ENCODE data around the gene DNAH1. TPM values are rescaled to one million over a fixed set of nuclear protein-coding genes. Genes with fewer than 3 reads are reported as not detected.

The DNAH1 gene
- total RNA-seq, 1 experiment from 2014 or later, result 5.5 TPM

- TF ChIP-seq EZH2phosphoT487 (IDR thresholded peaks at IDR 0.05; ENCODE audit: borderline replicate concordance) (no peak), JUND (IDR thresholded peaks at IDR 0.05) (no peak; the same call in 1 of the 2 replicates)
These were observed 37.5 kb upstream of the DNAH1 start, which contains the start of gene WDR82 (continued) for GRCh38 chr3:52278510-52279069.

GRCh38 chr3:52279596-52279995 lies 36.5 kb upstream of the DNAH1 start:
- H3K36me3 ChIP-seq (ENCODE audit: control insufficient read depth in 1 of 2, insufficient read depth in 2 of 2, low read length in 2 of 2), result peaks cover 0 to 5% of the 10 kb centered on the region in 2 experiments; a peak in 1 of 4 replicates
- POLR2A ChIA-PET, result interaction anchor here (0.7 to 3.0 kb wide), 6 partner anchors 8 to 1159 kb away, joined by 3 to 18 read pairs (median 8); partner anchors contain the start of genes GLYCTK and TWF2
- peak overlapping the region; percentile 80 for H3K4me2 ChIP-seq (ENCODE audit: low read length)
- H3K79me2 ChIP-seq (ENCODE audit: insufficient read depth, low read length), result peaks cover 36% of the 10 kb centered on the region
- intact Hi-C loops (cut with micrococcal nuclease), result no loop called here
- DNase-seq (ENCODE audit: low read depth, low spot score) (no peak), ATAC-seq (no peak)
- TF ChIP-seq CBX3 (IDR thresholded peaks at IDR 0.05; ENCODE audit: low read depth), result no peak
- TF ChIP-seq RAD21 (IDR thresholded peaks at IDR 0.05; ENCODE audit: low read depth), result no peak
- TF ChIP-seq YY1 (IDR thresholded peaks at IDR 0.05; ENCODE audit: extremely low read depth, insufficient replicate concordance, low read depth, low read length), result no peak
- TF ChIP-seq TCF7L2 (IDR thresholded peaks at IDR 0.05; ENCODE audit: borderline replicate concordance, extremely low read depth, insufficient read depth, insufficient read length), result no peak
- no peak for TF ChIP-seq ELF1 (IDR thresholded peaks at IDR 0.05; ENCODE audit: borderline replicate concordance, low read depth)
- TF ChIP-seq CEBPB (IDR thresholded peaks at IDR 0.05; ENCODE audit: low read depth), result no peak
- no peak for TF ChIP-seq MAX (IDR thresholded peaks at IDR 0.05)
- TF ChIP-seq ATF3 (IDR thresholded peaks at IDR 0.05), result no peak
- TF ChIP-seq POLR2A (IDR thresholded peaks at IDR 0.05; ENCODE audit: borderline replicate concordance, extremely low read depth, insufficient read depth, insufficient read length), result no peak
- TF ChIP-seq JUND (IDR thresholded peaks at IDR 0.05), result no peak
- no peak for TF ChIP-seq ZBTB33 (IDR thresholded peaks at IDR 0.05; ENCODE audit: extremely low read depth, insufficient replicate concordance, low read length)
- no peaks in the 10 kb centered on the region for H3K9me2 ChIP-seq (ENCODE audit: insufficient read depth)
- no peaks in the 10 kb centered on the region for H3K27me3 ChIP-seq (ENCODE audit: insufficient read depth, low read length)
- peaks cover 6% of the 10 kb centered on the region; the same call in 1 of the 2 replicates for H4K20me1 ChIP-seq (ENCODE audit: insufficient read depth)
- RAD21 ChIA-PET (ENCODE audit: low non-redundant PET in 1 of 2, low total read pairs in 2 of 2, uncharacterized antibody in 2 of 2, unreplicated experiment in 2 of 2), result no interaction called here
- no peaks in the 10 kb centered on the region for H3K9me3 ChIP-seq (ENCODE audit: control insufficient read depth in 1 of 2, insufficient read depth in 1 of 2, low read depth in 1 of 2, low read length in 2 of 2)
- no peak overlapping the region for H2AFZ ChIP-seq (ENCODE audit: low read depth, low read length, poor library complexity, severe bottlenecking)
- peaks cover 15 to 53% of the 10 kb centered on the region in 2 experiments; a peak in 3 of 4 replicates for H3K4me1 ChIP-seq (ENCODE audit: control insufficient read depth in 1 of 2, insufficient read depth in 2 of 2, low read length in 2 of 2)
- CTCF ChIA-PET, result interaction anchor here (1.1 to 1.7 kb wide), 4 partner anchors 17 to 52 kb away, joined by 3 to 7 read pairs (median 4); no protein-coding TSS in a partner anchor
- peak overlapping the region; percentile 98 for H3K9ac ChIP-seq (ENCODE audit: low read length)
- H3K4me3 ChIP-seq (replicated peaks in 1 of 2; ENCODE audit: low read depth in 1 of 2, low read length in 2 of 2), result peak overlapping the region; percentile 94 to 99
- no TSS peak for BruUV-seq (replicated peaks)
- H3K27ac ChIP-seq (ENCODE audit: low read depth, low read length), result peak overlapping the region; percentile 93
